HPDE6-E6E7 (cell line): ENCODE data around the gene DNAJC4.
A peak's percentile ranks its signal among the peaks of the same experiment; 100 is the strongest.
"Not testable (repeated sequence)": the region's sequence is repeated elsewhere in the genome, so short reads cannot be mapped to it uniquely, and the experiment has no call there.

ENCODE experiments used
- DNase-seq: peaks from one replicate; pipeline ENCODE4 v3.0.0; 2011; ENCODE audit warnings: missing footprints; ENCODE audit errors: extremely low spot score

DNAJC4 gene

GRCh38 chr11:64245797-64246620 is 15.7 kb downstream of the DNAJC4 start:
- DNase-seq = peak; percentile 86

GRCh38 chr11:64246621-64246870 is 16.2 kb downstream of the DNAJC4 start:
- not testable (repeated sequence) for DNase-seq

GRCh38 chr11:64246871-64247728 is 16.8 kb downstream of the DNAJC4 start, which contains the start of gene PPP1R14B:
TSS of gene PPP1R14B (minus strand) at chr11:64246943. CDS start at chr11:64246673, 270 bp downstream.
- no peak for DNase-seq

- no peak for DNase-seq
Measured at GRCh38 chr11:64247729-64248531, 17.6 kb downstream of the DNAJC4 start.

- DNase-seq = no peak
Measured at GRCh38 chr11:64248578-64248977, 18.2 kb downstream of the DNAJC4 start.

- no peak for DNase-seq
Measured at GRCh38 chr11:64249038-64249437, 18.7 kb downstream of the DNAJC4 start.

- DNase-seq = no peak
Measured at GRCh38 chr11:64249563-64250414, 19.4 kb downstream of the DNAJC4 start.

GRCh38 chr11:64250415-64251015 is 20.2 kb downstream of the DNAJC4 start:
- DNase-seq = no peak

GRCh38 chr11:64251016-64251752 is 20.8 kb downstream of the DNAJC4 start, which contains the start of gene PLCB3:
TSS of gene PLCB3 (plus strand) at chr11:64251530. CDS start at chr11:64251650, 120 bp downstream.
- DNase-seq = no peak

GRCh38 chr11:64251753-64252002 is 21.3 kb downstream of the DNAJC4 start:
- DNase-seq = no peak

GRCh38 chr11:64252003-64252872 is 21.9 kb downstream of the DNAJC4 start:
- no peak for DNase-seq

GRCh38 chr11:64253043-64253442 is 22.7 kb downstream of the DNAJC4 start:
- DNase-seq = no peak

- no peak for DNase-seq
Measured at GRCh38 chr11:64253481-64253880, 23.1 kb downstream of the DNAJC4 start.

- DNase-seq = no peak
Measured at GRCh38 chr11:64254326-64254725, 24.0 kb downstream of the DNAJC4 start.

GRCh38 chr11:64255135-64256128 is 25.1 kb downstream of the DNAJC4 start:
- no peak for DNase-seq

GRCh38 chr11:64256300-64256699 is 26.0 kb downstream of the DNAJC4 start:
- no peak for DNase-seq

- DNase-seq = no peak
Measured at GRCh38 chr11:64258356-64258755, 28.0 kb downstream of the DNAJC4 start.

GRCh38 chr11:64258946-64259532 is 28.7 kb downstream of the DNAJC4 start:
- no peak for DNase-seq
